GM12878 (cell line): Measurements from ENCODE around the gene MORC4. TPM values are rescaled to one million over a fixed set of nuclear protein-coding genes. Genes with fewer than 3 reads are reported as not detected.

Experiments
- ATAC-seq: fragments of 200-7000 bp; cut with Tn5 transposase; 3 replicates; pipeline ENCODE4 v1.9.1; 2020; ENCODE audit warnings: mild to moderate bottlenecking, moderate library complexity
- BruUV-seq: library from RNA; stranded (reverse); fragments of 400-500 nt; replicated peaks from 2 replicates; lab custom pipeline; 2021; lab: Mats Ljungman, UMichigan
- CTCF ChIA-PET: fragments of 300-600 bp; sonication (Branson Sonifier 250); formaldehyde crosslinking; extraction: SDS; loops from one replicate; lab custom pipeline; 2021; ENCODE audit warnings: inconsistent platforms; lab: Yijun Ruan, JAX
- POLR2A ChIA-PET: fragments of 350-600 bp; formaldehyde crosslinking; extraction: SDS; loops from one replicate; lab custom pipeline; 2021; ENCODE audit warnings: inconsistent platforms; lab: Charles Lee
- RAD21 ChIA-PET: fragments of 300-600 bp; sonication (Branson Sonifier 250); formaldehyde crosslinking; loops from one replicate; lab custom pipeline; 2023; ENCODE audit warnings: antibody characterized with exemption; ENCODE audit not compliant: unreplicated experiment; lab: Charles Lee
- SMC1A ChIA-PET: fragments of 300-600 bp; sonication (Branson Sonifier 250); formaldehyde crosslinking; loops from one replicate; lab custom pipeline; 2023; ENCODE audit not compliant: unreplicated experiment, uncharacterized antibody; lab: Charles Lee
- DNase-seq: peaks from one replicate; pipeline ENCODE4 v3.0.0-alpha.2; 2011; ENCODE audit warnings: low read depth, low spot score
- FAIRE-seq: peaks from 3 replicates; lab custom pipeline; 2011; peaks lifted over from hg19 to GRCh38; lab: Jason Lieb, UNC
- H2AFZ ChIP-seq: 2 replicates; pipeline ENCODE4 v1.6.0; 2011; ENCODE audit warnings: low read depth, low read length, control low read depth; ENCODE audit not compliant: control insufficient read depth
- H3K27ac ChIP-seq: 2 replicates; pipeline ENCODE4 v1.5.1; 2011; ENCODE audit warnings: control low read depth; ENCODE audit not compliant: control insufficient read depth, insufficient read depth
- H3K27me3 ChIP-seq, 2 experiments: replicated peaks in 1 of 2; 2 replicates each; pipeline versions ENCODE4 v1.6.0 to v1.6.1; 2011; ENCODE audit warnings: low read length in 1 of 2; ENCODE audit not compliant: control insufficient read depth in 2 of 2, insufficient read depth in 2 of 2
- H3K36me3 ChIP-seq, 2 experiments: 2 replicates each; pipeline ENCODE4 v1.5.1; 2011; ENCODE audit warnings: low read length in 1 of 2; ENCODE audit not compliant: control insufficient read depth in 2 of 2, insufficient read depth in 2 of 2
- H3K4me1 ChIP-seq: 2 replicates; pipeline ENCODE4 v1.6.1; 2011; ENCODE audit warnings: mild to moderate bottlenecking, low read length, moderate library complexity, mixed read lengths; ENCODE audit not compliant: control insufficient read depth, insufficient read depth
- H3K4me2 ChIP-seq: 2 replicates; pipeline ENCODE4 v1.6.0; 2011; ENCODE audit warnings: control low read depth; ENCODE audit not compliant: control insufficient read depth, insufficient read depth
- H3K4me3 ChIP-seq: fragments of 200-600 bp; sonication (generic); 2 replicates; pipeline ENCODE4 v1.5.1; 2016
- H3K79me2 ChIP-seq: 2 replicates; pipeline ENCODE4 v1.6.0; 2011; ENCODE audit warnings: low read length; ENCODE audit not compliant: control insufficient read depth, insufficient read depth
- H3K9ac ChIP-seq: 2 replicates; pipeline ENCODE4 v1.8.0; 2011; ENCODE audit warnings: low read length, control low read depth, mixed read lengths; ENCODE audit not compliant: control insufficient read depth, insufficient read depth
- H3K9me3 ChIP-seq: replicated peaks from 3 replicates; pipeline ENCODE4 v1.5.1; 2011; ENCODE audit warnings: mild to moderate bottlenecking, low read length; ENCODE audit not compliant: control insufficient read depth, insufficient read depth
- H4K20me1 ChIP-seq: 2 replicates; pipeline ENCODE4 v1.6.0; 2011; ENCODE audit not compliant: control insufficient read depth, insufficient read depth
- NFXL1 ChIP-seq: fragments of 450-650 bp; IDR thresholded peaks from 2 replicates; pipeline ENCODE4 v1.6.1; 2017; ENCODE audit warnings: antibody characterized with exemption, mild to moderate bottlenecking, borderline replicate concordance
- RAD21 ChIP-seq: IDR thresholded peaks from 2 replicates; pipeline ENCODE4 v1.6.1; 2011; ENCODE audit warnings: mild to moderate bottlenecking, low read depth, low read length, moderate library complexity; ENCODE audit not compliant: insufficient read depth
- SMC3 ChIP-seq: IDR thresholded peaks from 2 replicates; pipeline ENCODE4 v1.6.1; 2011; ENCODE audit warnings: low read length, improper control_type of control experiment, borderline replicate concordance
- ZBED1 ChIP-seq: IDR thresholded peaks from 2 replicates; pipeline ENCODE4 v1.6.1; 2016; ENCODE audit warnings: borderline replicate concordance
- WGBS: methylation state at CpG from one replicate; pipeline ENCODE4 v1.1.6; 2016; ENCODE audit warnings: low lambda C conversion rate; ENCODE audit not compliant: insufficient replicate concordance, insufficient coverage; ENCODE audit errors: missing lambda C conversion rate; 5-methylcytosine and 5-hydroxymethylcytosine counted together
- in situ Hi-C: fragments of 300-500 bp; cut with MboI; formaldehyde crosslinking; loops from 9 replicates; pipeline ENCODE4 v1.14.3; 2018; ENCODE audit warnings: mixed read lengths
- intact Hi-C: fragments of 100-400 bp; cut with micrococcal nuclease; formaldehyde crosslinking; loops from one replicate; pipeline ENCODE4 v1.14.2; 2022; ENCODE audit not compliant: unreplicated experiment
- polyA plus RNA-seq, 11 experiments: library from polyadenylated mRNA; depleted of rRNA in 4 of 11; unstranded in 6 of 11; stranded (reverse) in 5 of 11; fragments of >200 nt; fragmentation: Nextera tagmentation in 4 of 11; fragmentation: Illumina TruSeq in 1 of 11; extraction: Ambion mirVana in 4 of 11; extraction: Trizol in 1 of 11; gene quantifications; 1 replicate in 1 of 11; 2 replicates in 10 of 11; pipeline versions ENCODE4 v1.2.1 to v1.2.3, GENCODE V29; 2011 to 2016; ENCODE audit warnings: inconsistent platforms in 2 of 11, missing spikeins in 2 of 11, low read depth in 1 of 11
- total RNA-seq, 4 experiments: library from RNA; depleted of rRNA in 3 of 4; stranded (reverse); fragments of >200 nt in 3 of 4; fragmentation: Illumina TruSeq in 1 of 4; extraction: Trizol in 1 of 4; gene quantifications; 2 replicates each; pipeline versions ENCODE4 v1.2.1 to v1.2.3, GENCODE V29; 2013 to 2021
- TF ChIP-seq, protein P1 (sequence below): fragments of 450-650 bp; IDR thresholded peaks from 2 replicates; pipeline ENCODE4 v1.6.1; 2017; ENCODE audit warnings: borderline replicate concordance
- TF ChIP-seq, protein P2 (sequence below), 3 experiments: IDR thresholded peaks in 2 of 3; conservative IDR thresholded peaks in 1 of 3; 2 replicates each; pipeline ENCODE4 v1.5.1; 2011; ENCODE audit warnings: low read depth in 3 of 3, low read length in 3 of 3, mild to moderate bottlenecking in 3 of 3, control low read depth in 2 of 3, moderate library complexity in 2 of 3, inconsistent platforms in 1 of 3, mixed read lengths in 1 of 3; ENCODE audit not compliant: control insufficient read depth in 2 of 3, insufficient read depth in 1 of 3; ENCODE audit errors: extremely low read depth in 1 of 3

The MORC4 gene
- total and polyA plus RNA-seq, 10 of the 15 experiments (the other 5 are each of a cell fraction or from before 2014, with no cell fraction given), result 0.03 to 0.65 (median 0.26) TPM

DNA sequence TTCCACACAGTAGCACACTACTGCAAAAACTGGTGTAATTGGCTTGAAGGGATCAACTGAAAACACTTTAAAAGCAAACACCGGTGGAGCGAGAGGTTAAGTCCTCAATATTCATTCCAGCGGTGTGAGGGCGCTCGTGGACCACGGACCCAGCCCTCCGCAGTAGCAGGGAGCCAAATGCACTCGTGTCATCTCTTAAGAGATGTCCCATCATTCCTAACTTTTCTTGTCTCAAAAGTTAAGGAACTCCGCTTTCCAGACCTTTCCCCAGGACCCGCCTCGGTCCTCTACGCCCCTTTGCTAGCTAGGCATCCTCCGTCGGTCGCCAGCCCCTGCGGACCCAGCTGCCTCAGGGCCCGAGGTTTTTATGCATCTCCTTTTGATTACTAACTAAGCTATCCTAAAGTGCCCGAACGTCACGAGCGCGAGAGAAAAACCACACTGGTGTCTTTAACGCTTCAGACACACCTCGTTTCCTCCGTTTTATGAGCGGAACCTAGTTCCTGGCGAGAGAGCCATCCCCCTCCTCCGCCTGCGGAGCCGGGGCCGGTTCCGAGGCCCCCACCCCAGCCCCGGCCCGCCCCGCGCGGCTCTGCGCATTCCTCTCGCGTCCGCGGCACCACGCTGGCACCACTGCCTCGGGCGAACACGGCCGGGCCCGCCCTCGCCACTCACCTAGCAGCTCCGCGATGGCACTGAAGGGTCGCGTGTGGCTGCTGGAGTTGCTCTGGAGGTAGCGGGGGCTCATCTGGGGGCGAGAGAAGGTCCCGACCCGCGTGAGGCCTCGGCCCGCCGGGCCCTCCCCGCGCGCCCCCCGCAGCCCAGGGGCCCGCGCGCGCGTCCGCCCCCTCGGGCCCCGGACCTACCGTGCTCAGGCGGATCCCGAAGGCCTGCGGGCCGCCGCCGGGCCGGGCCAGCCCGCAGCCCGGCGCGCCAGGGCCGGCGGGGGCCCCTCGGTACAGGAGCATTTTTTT, 723 bp downstream of the MORC4 start:
- intact Hi-C loops, result no loop called here
- SMC1A ChIA-PET, result interaction anchor here (0.6 to 0.9 kb wide), 2 partner anchors 8 to 780 kb away, joined by 3 read pairs; no protein-coding TSS in a partner anchor
- Histone ChIP-seq H4K20me1 (no peaks in the 10 kb centered on the region), H2AFZ (peak overlapping the region; percentile 15), H3K36me3 (no peaks in the 10 kb centered on the region), H3K9ac (no peak overlapping the region), H3K27me3 (no peaks in the 10 kb centered on the region), H3K4me1 (no peaks in the 10 kb centered on the region), H3K4me3 (peak overlapping the region; percentile 50; the same call in 1 of the 2 replicates), H3K27ac (no peak overlapping the region), H3K4me2 (peak overlapping the region; percentile 30; the same call in 1 of the 2 replicates), H3K9me3 (no peaks in the 10 kb centered on the region; the same call in 2 of the 3 replicates), H3K79me2 (no peaks in the 10 kb centered on the region)
- CTCF ChIA-PET, result interaction anchor here (0.6 to 1.4 kb wide), 2 partner anchors 10 to 204 kb away, joined by 3 read pairs; no protein-coding TSS in a partner anchor
- RAD21 ChIA-PET, result interaction anchor here (0.7 to 1.1 kb wide), 2 partner anchors 290 to 543 kb away, joined by 3 read pairs; no protein-coding TSS in a partner anchor
- FAIRE-seq (no peak), ATAC-seq (peak; percentile 73), DNase-seq (no peak)
- POLR2A ChIA-PET, result no interaction called here
- in situ Hi-C loops, result no loop called here
- TF ChIP-seq NFXL1, result no peak
- TF ChIP-seq, protein P1, sequence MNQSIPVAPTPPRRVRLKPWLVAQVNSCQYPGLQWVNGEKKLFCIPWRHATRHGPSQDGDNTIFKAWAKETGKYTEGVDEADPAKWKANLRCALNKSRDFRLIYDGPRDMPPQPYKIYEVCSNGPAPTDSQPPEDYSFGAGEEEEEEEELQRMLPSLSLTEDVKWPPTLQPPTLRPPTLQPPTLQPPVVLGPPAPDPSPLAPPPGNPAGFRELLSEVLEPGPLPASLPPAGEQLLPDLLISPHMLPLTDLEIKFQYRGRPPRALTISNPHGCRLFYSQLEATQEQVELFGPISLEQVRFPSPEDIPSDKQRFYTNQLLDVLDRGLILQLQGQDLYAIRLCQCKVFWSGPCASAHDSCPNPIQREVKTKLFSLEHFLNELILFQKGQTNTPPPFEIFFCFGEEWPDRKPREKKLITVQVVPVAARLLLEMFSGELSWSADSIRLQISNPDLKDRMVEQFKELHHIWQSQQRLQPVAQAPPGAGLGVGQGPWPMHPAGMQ, result no peak
- TF ChIP-seq ZBED1, result no peak
- TF ChIP-seq, protein P2, sequence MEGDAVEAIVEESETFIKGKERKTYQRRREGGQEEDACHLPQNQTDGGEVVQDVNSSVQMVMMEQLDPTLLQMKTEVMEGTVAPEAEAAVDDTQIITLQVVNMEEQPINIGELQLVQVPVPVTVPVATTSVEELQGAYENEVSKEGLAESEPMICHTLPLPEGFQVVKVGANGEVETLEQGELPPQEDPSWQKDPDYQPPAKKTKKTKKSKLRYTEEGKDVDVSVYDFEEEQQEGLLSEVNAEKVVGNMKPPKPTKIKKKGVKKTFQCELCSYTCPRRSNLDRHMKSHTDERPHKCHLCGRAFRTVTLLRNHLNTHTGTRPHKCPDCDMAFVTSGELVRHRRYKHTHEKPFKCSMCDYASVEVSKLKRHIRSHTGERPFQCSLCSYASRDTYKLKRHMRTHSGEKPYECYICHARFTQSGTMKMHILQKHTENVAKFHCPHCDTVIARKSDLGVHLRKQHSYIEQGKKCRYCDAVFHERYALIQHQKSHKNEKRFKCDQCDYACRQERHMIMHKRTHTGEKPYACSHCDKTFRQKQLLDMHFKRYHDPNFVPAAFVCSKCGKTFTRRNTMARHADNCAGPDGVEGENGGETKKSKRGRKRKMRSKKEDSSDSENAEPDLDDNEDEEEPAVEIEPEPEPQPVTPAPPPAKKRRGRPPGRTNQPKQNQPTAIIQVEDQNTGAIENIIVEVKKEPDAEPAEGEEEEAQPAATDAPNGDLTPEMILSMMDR (IDR thresholded peaks at IDR 0.05 in 2 of 3, conservative IDR thresholded peaks at IDR 0.05 in 1 of 3; ENCODE audit: control insufficient read depth in 2 of 3, extremely low read depth in 1 of 3, insufficient read depth in 1 of 3, low read depth in 3 of 3, low read length in 3 of 3), result peak; percentile 36 to 61 (median 40); a peak in 4 of 6 replicates
- peak; percentile 30; the same call in 1 of the 2 replicates for TF ChIP-seq SMC3
- TF ChIP-seq RAD21, result peak; percentile 49
- no TSS peak for BruUV-seq
- WGBS, result 52% methylated on average over 37 of the region's 88 CpGs
